CD14-positive monocyte (primary cell): ENCODE measurements around the gene PPP3CA. TPM values are rescaled to one million over a fixed set of nuclear protein-coding genes. Genes with fewer than 3 reads are reported as not detected.

Source experiments
- DNase-seq, 3 donors: peaks; one replicate each; pipeline ENCODE4 v3.0.0-alpha.2; 2011 to 2022
- H2AFZ ChIP-seq: 2 replicates; pipeline ENCODE4 v1.6.0; 2012; ENCODE audit warnings: mild to moderate bottlenecking, low read depth, low read length, inconsistent platforms; ENCODE audit not compliant: insufficient read depth, poor library complexity, severe bottlenecking
- H3K27ac ChIP-seq, 2 donors: 1 replicate in 1 of 2; 2 replicates in 1 of 2; pipeline ENCODE4 v1.5.1; 2012 to 2013; ENCODE audit warnings: low read length in 2 of 2, control low read depth in 1 of 2, inconsistent platforms in 1 of 2, low read depth in 1 of 2, mild to moderate bottlenecking in 1 of 2
- H3K27me3 ChIP-seq, 2 donors: one replicate each; pipeline versions ENCODE4 v1.6.0 to v1.6.1; 2011 to 2013; ENCODE audit warnings: low read length in 2 of 2; ENCODE audit not compliant: control insufficient read depth in 2 of 2, insufficient read depth in 2 of 2
- H3K36me3 ChIP-seq, 2 donors: replicated peaks in 1 of 2; 1 replicate in 1 of 2; 2 replicates in 1 of 2; pipeline versions ENCODE4 v1.5.1 to v1.6.1; 2012 to 2013; ENCODE audit warnings: low read length in 2 of 2, control low read depth in 1 of 2, inconsistent platforms in 1 of 2, mild to moderate bottlenecking in 1 of 2; ENCODE audit not compliant: insufficient read depth in 2 of 2, control insufficient read depth in 1 of 2
- H3K4me1 ChIP-seq, 2 donors: 1 replicate in 1 of 2; 2 replicates in 1 of 2; pipeline versions ENCODE4 v1.5.1 to v1.6.1; 2012 to 2013; ENCODE audit warnings: low read length in 2 of 2, control low read depth in 1 of 2, inconsistent platforms in 1 of 2, mild to moderate bottlenecking in 1 of 2, moderate library complexity in 1 of 2; ENCODE audit not compliant: insufficient read depth in 2 of 2, control insufficient read depth in 1 of 2
- H3K4me2 ChIP-seq: replicated peaks from 2 replicates; pipeline ENCODE3; 2012; ENCODE audit warnings: low read length, moderate library complexity, mild to moderate bottlenecking; ENCODE audit not compliant: poor library complexity, severe bottlenecking; ENCODE audit errors: extremely low read depth
- H3K4me3 ChIP-seq, 3 experiments: fragments of 200-600 bp in 1 of 3; sonication (generic) in 1 of 3; replicated peaks in 1 of 3; 1 replicate in 2 of 3; 2 replicates in 1 of 3; pipeline ENCODE4 v1.5.1; 2011 to 2013; ENCODE audit warnings: low read length in 3 of 3, mild to moderate bottlenecking in 3 of 3, control low read depth in 2 of 3, low read depth in 2 of 3, inconsistent platforms in 1 of 3, moderate library complexity in 1 of 3
- H3K79me2 ChIP-seq: 2 replicates; pipeline ENCODE4 v1.6.0; 2012; ENCODE audit warnings: mild to moderate bottlenecking, control low read depth, inconsistent platforms, low read length, moderate library complexity; ENCODE audit not compliant: insufficient read depth
- H3K9ac ChIP-seq: 2 replicates; pipeline ENCODE4 v1.6.0; 2017; ENCODE audit warnings: low read length, mild to moderate bottlenecking; ENCODE audit not compliant: insufficient read depth, poor library complexity, severe bottlenecking
- H3K9me3 ChIP-seq, 2 donors: replicated peaks in 1 of 2; 1 replicate in 1 of 2; 2 replicates in 1 of 2; pipeline versions ENCODE4 v1.5.1 to v1.6.1; 2012 to 2013; ENCODE audit warnings: low read length in 2 of 2, control low read depth in 1 of 2; ENCODE audit not compliant: control insufficient read depth in 1 of 2, insufficient read depth in 1 of 2
- H4K20me1 ChIP-seq: 2 replicates; pipeline ENCODE4 v1.6.0; 2012; ENCODE audit warnings: mild to moderate bottlenecking, low read length, control low read depth, moderate library complexity; ENCODE audit not compliant: insufficient read depth
- H3K27ac Mint-ChIP-seq, 7 donors: one replicate each; pipeline ENCODE4 v1.8.0; 2020; ENCODE audit warnings: mild to moderate bottlenecking in 7 of 7, mixed read lengths in 7 of 7, moderate library complexity in 6 of 7, inconsistent platforms in 2 of 7
- H3K27me3 Mint-ChIP-seq, 3 donors: one replicate each; pipeline ENCODE4 v1.8.0; 2021 to 2022; ENCODE audit warnings: low read depth in 3 of 3, mild to moderate bottlenecking in 3 of 3, mixed read lengths in 3 of 3, moderate library complexity in 3 of 3, inconsistent platforms in 1 of 3
- H3K36me3 Mint-ChIP-seq, 2 donors: one replicate each; pipeline ENCODE4 v1.8.0; 2020; ENCODE audit warnings: mixed read lengths in 2 of 2, inconsistent platforms in 1 of 2, mild to moderate bottlenecking in 1 of 2
- H3K4me1 Mint-ChIP-seq: one replicate; pipeline ENCODE4 v1.8.0; 2020; ENCODE audit warnings: mild to moderate bottlenecking, mixed read lengths
- H3K4me3 Mint-ChIP-seq, 2 donors: one replicate each; pipeline ENCODE4 v1.8.0; 2020; ENCODE audit warnings: mild to moderate bottlenecking in 2 of 2, mixed read lengths in 2 of 2, moderate library complexity in 1 of 2
- H3K9me3 Mint-ChIP-seq, 7 donors: one replicate each; pipeline ENCODE4 v1.8.0; 2020 to 2022; ENCODE audit warnings: mixed read lengths in 7 of 7, mild to moderate bottlenecking in 6 of 7, moderate library complexity in 6 of 7, inconsistent platforms in 2 of 7
- WGBS: methylation state at CpG from one replicate; pipeline ENCODE4 v1.1.5; 2013; ENCODE audit warnings: missing lambda C conversion rate; ENCODE audit not compliant: insufficient coverage; 5-methylcytosine and 5-hydroxymethylcytosine counted together
- intact Hi-C, 2 donors: fragments of 100-400 bp; cut with micrococcal nuclease; formaldehyde crosslinking; loops; one replicate each; pipeline versions ENCODE4 v1.15.0 to v1.15.1; 2023
- polyA plus RNA-seq, 3 donors: library from polyadenylated mRNA; depleted of rRNA in 1 of 3; unstranded in 2 of 3; stranded (reverse) in 1 of 3; fragments of 300-500 nt in 2 of 3; fragments of >200 nt in 1 of 3; fragmentation: Illumina TruSeq in 2 of 3; gene quantifications; 1 replicate in 2 of 3; 2 replicates in 1 of 3; pipeline ENCODE4 v1.2.3, GENCODE V29; 2012 to 2021
- TF ChIP-seq, protein P1 (sequence below): fragments of 200-600 bp; IDR thresholded peaks from one replicate; pipeline ENCODE4 v1.8.0; 2022; ENCODE audit warnings: antibody characterized with exemption, mild to moderate bottlenecking

PPP3CA gene
- polyA plus RNA-seq, 3 donors = 5.1 to 9.7 (median 8.9) TPM

DNA sequence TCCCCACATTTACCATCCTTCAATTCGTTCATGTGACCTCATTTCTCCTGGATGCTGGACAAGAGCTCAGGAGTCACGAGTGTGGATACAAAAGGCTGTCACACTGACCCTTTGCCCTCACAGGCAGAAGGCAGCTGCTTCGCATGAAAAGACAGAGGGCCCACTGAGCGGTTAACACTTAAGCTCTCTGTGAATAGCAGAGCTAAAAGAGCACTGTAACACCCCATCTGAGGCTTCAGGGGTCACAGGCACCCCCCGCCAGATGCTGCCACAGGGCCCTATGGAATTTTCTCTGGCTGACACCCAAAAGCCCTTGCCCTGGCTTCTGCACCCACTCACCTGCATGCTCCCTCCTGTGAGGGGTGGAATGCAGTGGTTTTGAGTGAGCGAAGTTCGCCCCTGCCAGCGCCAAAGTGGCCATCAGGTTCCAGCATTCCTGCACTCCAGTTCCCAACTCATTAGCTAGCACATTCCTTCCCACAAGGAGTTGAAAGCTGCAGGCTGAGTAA is 360.9 kb downstream of the PPP3CA start:
- Histone ChIP-seq H3K79me2 (no peaks in the 10 kb centered on the region), H3K4me1 (peaks cover 11 to 12% of the 10 kb centered on the region in 2 donors), H2AFZ (no peak overlapping the region), H3K4me3 (no peak overlapping the region), H4K20me1 (no peaks in the 10 kb centered on the region), H3K27me3 (no peaks in the 10 kb centered on the region), H3K27ac (no peak overlapping the region), H3K4me2 (no peak overlapping the region), H3K9me3 (no peaks in the 10 kb centered on the region), H3K36me3 (no peaks in the 10 kb centered on the region), H3K9ac (no peak overlapping the region)
- Mint-ChIP-seq H3K9me3 (peaks cover 0 to 3% (median 0%) of the 10 kb centered on the region in 7 donors), H3K36me3 (no peaks in the 10 kb centered on the region), H3K27me3 (no peaks in the 10 kb centered on the region), H3K27ac (no peak overlapping the region), H3K4me1 (peaks cover 13% of the 10 kb centered on the region), H3K4me3 (no peak overlapping the region)
- intact Hi-C loops = no loop called here
- no peak for DNase-seq
- TF ChIP-seq, protein P1, sequence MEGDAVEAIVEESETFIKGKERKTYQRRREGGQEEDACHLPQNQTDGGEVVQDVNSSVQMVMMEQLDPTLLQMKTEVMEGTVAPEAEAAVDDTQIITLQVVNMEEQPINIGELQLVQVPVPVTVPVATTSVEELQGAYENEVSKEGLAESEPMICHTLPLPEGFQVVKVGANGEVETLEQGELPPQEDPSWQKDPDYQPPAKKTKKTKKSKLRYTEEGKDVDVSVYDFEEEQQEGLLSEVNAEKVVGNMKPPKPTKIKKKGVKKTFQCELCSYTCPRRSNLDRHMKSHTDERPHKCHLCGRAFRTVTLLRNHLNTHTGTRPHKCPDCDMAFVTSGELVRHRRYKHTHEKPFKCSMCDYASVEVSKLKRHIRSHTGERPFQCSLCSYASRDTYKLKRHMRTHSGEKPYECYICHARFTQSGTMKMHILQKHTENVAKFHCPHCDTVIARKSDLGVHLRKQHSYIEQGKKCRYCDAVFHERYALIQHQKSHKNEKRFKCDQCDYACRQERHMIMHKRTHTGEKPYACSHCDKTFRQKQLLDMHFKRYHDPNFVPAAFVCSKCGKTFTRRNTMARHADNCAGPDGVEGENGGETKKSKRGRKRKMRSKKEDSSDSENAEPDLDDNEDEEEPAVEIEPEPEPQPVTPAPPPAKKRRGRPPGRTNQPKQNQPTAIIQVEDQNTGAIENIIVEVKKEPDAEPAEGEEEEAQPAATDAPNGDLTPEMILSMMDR = no peak
- WGBS = 98% methylated on average over 4 of the region's 8 CpGs

DNA sequence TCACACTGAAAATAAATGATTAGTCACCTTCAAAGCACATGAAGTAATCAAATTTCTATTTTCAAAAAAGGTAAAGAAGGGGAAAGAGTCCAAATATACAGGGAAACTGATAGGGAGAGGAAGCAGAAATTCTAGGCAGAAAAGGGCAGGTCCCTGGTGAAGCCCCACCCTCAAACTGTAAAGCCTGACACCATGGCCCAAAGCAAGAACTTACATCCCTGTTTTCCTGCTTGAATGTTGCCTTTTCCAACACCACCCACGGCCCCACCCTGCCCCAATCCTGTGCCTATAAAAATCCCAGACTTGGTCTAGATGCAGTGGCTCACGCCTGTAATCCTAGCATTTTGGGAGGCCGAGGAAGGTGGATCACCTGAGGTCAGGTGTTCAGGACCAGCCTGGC is 361.8 kb downstream of the PPP3CA start:
- Mint-ChIP-seq H3K9me3 (peaks cover 0 to 3% (median 0%) of the 10 kb centered on the region in 7 donors), H3K27me3 (no peaks in the 10 kb centered on the region)
- intact Hi-C loops = no loop called here

More for the DNA sequence above, 361.8 kb downstream of the PPP3CA start:
- Histone ChIP-seq H3K79me2 (no peaks in the 10 kb centered on the region), H3K4me1 (peaks cover 18 to 21% of the 10 kb centered on the region in 2 donors), H3K27me3 (no peaks in the 10 kb centered on the region), H3K4me3 (no peak overlapping the region), H2AFZ (no peak overlapping the region), H4K20me1 (no peaks in the 10 kb centered on the region), H3K27ac (no peak overlapping the region), H3K9me3 (no peaks in the 10 kb centered on the region), H3K36me3 (no peaks in the 10 kb centered on the region), H3K9ac (no peak overlapping the region), H3K4me2 (no peak overlapping the region)
- 95% methylated on average over 3 of the region's 3 CpGs for WGBS
- peaks cover 18% of the 10 kb centered on the region for H3K4me1 Mint-ChIP-seq
- DNase-seq = no peak
- H3K27ac Mint-ChIP-seq = no peak overlapping the region
- TF ChIP-seq, protein P1 = no peak
- no peaks in the 10 kb centered on the region for H3K36me3 Mint-ChIP-seq
- H3K4me3 Mint-ChIP-seq = no peak overlapping the region
